H9 (cell line): ENCODE measurements around the gene NCAPG. TPM values are rescaled to one million over a fixed set of nuclear protein-coding genes. Genes with fewer than 3 reads are reported as not detected.

Source experiments
- DNase-seq: peaks from one replicate; pipeline ENCODE4 v3.0.0-alpha.2; 2017
- H2AFZ ChIP-seq: one replicate; pipeline ENCODE4 v1.6.1; 2013; ENCODE audit warnings: mild to moderate bottlenecking, low read length, control low read depth, moderate library complexity
- H2AK5ac ChIP-seq: 2 replicates; pipeline ENCODE4 v1.6.1; 2013; ENCODE audit warnings: low read length, control low read depth, mixed read lengths; ENCODE audit not compliant: insufficient read length
- H2BK120ac ChIP-seq: one replicate; pipeline ENCODE4 v1.6.1; 2013; ENCODE audit warnings: low read depth, mild to moderate bottlenecking, low read length, control low read depth, inconsistent platforms; ENCODE audit not compliant: poor library complexity, severe bottlenecking
- H2BK12ac ChIP-seq: 2 replicates; pipeline ENCODE4 v1.6.1; 2013; ENCODE audit warnings: low read length, control low read depth, mixed read lengths, low read depth; ENCODE audit not compliant: insufficient read length
- H2BK15ac ChIP-seq: 2 replicates; pipeline ENCODE4 v1.6.1; 2013; ENCODE audit warnings: low read depth, low read length, control low read depth
- H2BK20ac ChIP-seq: one replicate; pipeline ENCODE4 v1.6.1; 2013; ENCODE audit warnings: low read depth, mild to moderate bottlenecking, low read length, control low read depth, inconsistent platforms; ENCODE audit not compliant: poor library complexity, severe bottlenecking
- H2BK5ac ChIP-seq: 2 replicates; pipeline ENCODE4 v1.6.1; 2013; ENCODE audit warnings: low read length, control low read depth, mixed read lengths; ENCODE audit not compliant: insufficient read length
- H3K14ac ChIP-seq: 2 replicates; pipeline ENCODE4 v1.6.1; 2013; ENCODE audit warnings: low read length, control low read depth; ENCODE audit not compliant: insufficient read depth
- H3K18ac ChIP-seq: 2 replicates; pipeline ENCODE4 v1.6.1; 2013; ENCODE audit warnings: low read depth, mild to moderate bottlenecking, mixed read lengths, low read length, control low read depth; ENCODE audit not compliant: insufficient read length
- H3K23ac ChIP-seq: 2 replicates; pipeline ENCODE4 v1.6.1; 2013; ENCODE audit warnings: low read length, control low read depth, mixed read lengths, low read depth; ENCODE audit not compliant: insufficient read length
- H3K23me2 ChIP-seq: 2 replicates; pipeline ENCODE4 v1.6.1; 2013; ENCODE audit warnings: low read depth, mild to moderate bottlenecking, mixed read lengths, low read length, control low read depth; ENCODE audit not compliant: insufficient read length, poor library complexity, severe bottlenecking
- H3K27ac ChIP-seq: 2 replicates; pipeline ENCODE4 v1.5.1; 2013; ENCODE audit warnings: low read length, control low read depth, mixed read lengths, low read depth; ENCODE audit not compliant: insufficient read length
- H3K27me3 ChIP-seq: 2 replicates; pipeline ENCODE4 v1.6.1; 2013; ENCODE audit warnings: low read length, control low read depth, inconsistent platforms; ENCODE audit not compliant: insufficient read depth
- H3K4ac ChIP-seq: 2 replicates; pipeline ENCODE4 v1.6.1; 2013; ENCODE audit warnings: low read depth, mild to moderate bottlenecking, control low read depth, inconsistent platforms, low read length, moderate library complexity
- H3K4me1 ChIP-seq: 2 replicates; pipeline ENCODE4 v1.6.1; 2013; ENCODE audit warnings: low read length, control low read depth, inconsistent platforms; ENCODE audit not compliant: insufficient read depth
- H3K4me2 ChIP-seq: 2 replicates; pipeline ENCODE4 v1.6.1; 2013; ENCODE audit warnings: low read length, control low read depth, mixed read lengths; ENCODE audit not compliant: insufficient read length, insufficient read depth
- H3K56ac ChIP-seq: 2 replicates; pipeline ENCODE4 v1.6.1; 2013; ENCODE audit warnings: low read depth, mild to moderate bottlenecking, mixed read lengths, low read length, control low read depth; ENCODE audit not compliant: insufficient read length
- H3K79me1 ChIP-seq: 2 replicates; pipeline ENCODE4 v1.6.1; 2013; ENCODE audit warnings: low read depth, mild to moderate bottlenecking, moderate library complexity, low read length, control low read depth, inconsistent platforms; ENCODE audit not compliant: insufficient read depth, poor library complexity, severe bottlenecking
- H3K79me2 ChIP-seq: 2 replicates; pipeline ENCODE4 v1.6.1; 2013; ENCODE audit warnings: low read length, control low read depth, inconsistent platforms; ENCODE audit not compliant: insufficient read depth
- H3K9ac ChIP-seq: 2 replicates; pipeline ENCODE4 v1.6.1; 2013; ENCODE audit warnings: low read length, control low read depth, mixed read lengths; ENCODE audit not compliant: insufficient read length; ENCODE audit errors: extremely low read depth
- H3K9me3 ChIP-seq: one replicate; pipeline ENCODE4 v1.6.1; 2013; ENCODE audit warnings: low read depth, low read length, inconsistent platforms; ENCODE audit not compliant: control insufficient read depth
- H3T11ph ChIP-seq: one replicate; pipeline ENCODE4 v1.6.1; 2013; ENCODE audit warnings: mild to moderate bottlenecking, low read length, control low read depth, inconsistent platforms
- H4K20me1 ChIP-seq: one replicate; pipeline ENCODE4 v1.6.1; 2013; ENCODE audit not compliant: control insufficient read depth, insufficient read length, insufficient read depth
- H4K5ac ChIP-seq: 2 replicates; pipeline ENCODE4 v1.6.1; 2013; ENCODE audit warnings: low read depth, mild to moderate bottlenecking, mixed read lengths, low read length, control low read depth; ENCODE audit not compliant: insufficient read length
- H4K8ac ChIP-seq: replicated peaks from 2 replicates; pipeline ENCODE4 v1.6.1; 2013; ENCODE audit warnings: low read length, control low read depth, mixed read lengths, low read depth; ENCODE audit not compliant: insufficient read length
- H4K91ac ChIP-seq: 2 replicates; pipeline ENCODE4 v1.6.1; 2013; ENCODE audit warnings: low read depth, mild to moderate bottlenecking, moderate library complexity, mixed read lengths, low read length, control low read depth; ENCODE audit not compliant: insufficient read length
- H3K27ac Mint-ChIP-seq, 3 experiments: 2 replicates in 2 of 3; 3 replicates in 1 of 3; pipeline ENCODE4 v1.8.0; 2020 to 2021; ENCODE audit warnings: mixed read lengths in 3 of 3, mild to moderate bottlenecking in 1 of 3, moderate library complexity in 1 of 3
- H3K27me3 Mint-ChIP-seq: 2 replicates; pipeline ENCODE4 v1.8.0; 2021; ENCODE audit warnings: low read depth, mild to moderate bottlenecking, moderate library complexity, mixed read lengths
- H3K36me3 Mint-ChIP-seq, 3 experiments: 2 replicates in 2 of 3; 3 replicates in 1 of 3; pipeline ENCODE4 v1.8.0; 2020 to 2021; ENCODE audit warnings: low read depth in 3 of 3, mixed read lengths in 3 of 3; ENCODE audit not compliant: insufficient read depth in 1 of 3
- H3K4me1 Mint-ChIP-seq, 2 experiments: 2 replicates each; pipeline ENCODE4 v1.8.0; 2020; ENCODE audit warnings: mixed read lengths in 2 of 2
- H3K4me3 Mint-ChIP-seq, 2 experiments: 2 replicates in 1 of 2; 3 replicates in 1 of 2; pipeline ENCODE4 v1.8.0; 2020 to 2021; ENCODE audit warnings: mild to moderate bottlenecking in 2 of 2, mixed read lengths in 2 of 2, moderate library complexity in 1 of 2
- H3K9me3 Mint-ChIP-seq, 2 experiments: 2 replicates in 1 of 2; 3 replicates in 1 of 2; pipeline ENCODE4 v1.8.0; 2020; ENCODE audit warnings: mild to moderate bottlenecking in 2 of 2, mixed read lengths in 2 of 2, moderate library complexity in 1 of 2
- CTCF ChIP-seq: fragments of 200-600 bp; sonication (generic); conservative IDR thresholded peaks from 3 replicates; pipeline ENCODE4 v1.8.0; 2021; ENCODE audit warnings: antibody characterized with exemption, mild to moderate bottlenecking
- WGBS: extraction: QIAGEN DNeasy Blood & Tissue Kit; methylation state at CpG from one replicate; pipeline ENCODE4 v1.1.7; 2013; ENCODE audit warnings: missing lambda C conversion rate, low lambda C conversion rate, mixed read lengths; ENCODE audit not compliant: insufficient read length; ENCODE audit errors: extremely low coverage; 5-methylcytosine and 5-hydroxymethylcytosine counted together
- total RNA-seq: library from RNA; stranded (reverse); gene quantifications from 2 replicates; pipeline ENCODE4 v1.2.1, GENCODE V29; 2021

The NCAPG gene
- total RNA-seq, 1 experiment from 2014 or later = 48.8 TPM

GRCh38 chr4:17797808-17798207, 13.0 kb upstream of the NCAPG start:
- Mint-ChIP-seq H3K9me3 (no peaks in the 10 kb centered on the region), H3K4me3 (no peak overlapping the region), H3K36me3 (peaks cover 15 to 31% (median 31%) of the 10 kb centered on the region in 3 experiments), H3K4me1 (no peaks in the 10 kb centered on the region), H3K27ac (no peak overlapping the region), H3K27me3 (no peaks in the 10 kb centered on the region)
- Histone ChIP-seq H2AFZ (no peak overlapping the region), H4K5ac (no peak overlapping the region), H4K8ac (no peak overlapping the region), H2BK12ac (no peak overlapping the region), H3K27me3 (no peaks in the 10 kb centered on the region), H3K9me3 (no peaks in the 10 kb centered on the region), H3K4ac (no peak overlapping the region), H4K20me1 (no peaks in the 10 kb centered on the region), H4K91ac (no peak overlapping the region), H3K4me1 (no peaks in the 10 kb centered on the region), H3K23me2 (no peaks in the 10 kb centered on the region), H3K27ac (no peak overlapping the region), H3K56ac (no peak overlapping the region), H2BK120ac (no peak overlapping the region), H2BK15ac (no peak overlapping the region), H2AK5ac (no peak overlapping the region), H2BK20ac (no peak overlapping the region), H3T11ph (no peak overlapping the region), H3K79me2 (no peaks in the 10 kb centered on the region), H3K79me1 (no peaks in the 10 kb centered on the region), H3K9ac (no peak overlapping the region), H3K14ac (no peak overlapping the region), H2BK5ac (no peak overlapping the region), H3K23ac (no peak overlapping the region), H3K18ac (no peak overlapping the region), H3K4me2 (no peak overlapping the region)
- TF ChIP-seq CTCF = no peak
- DNase-seq = no peak
- no CpG with 5 or more reads among the region's 1 CpG for WGBS
